Spleen (tissue), 11 donors: ENCODE measurements around the gene XPO6. TPM values are rescaled to one million over a fixed set of nuclear protein-coding genes. Genes with fewer than 3 reads are reported as not detected.

Source experiments
- DNase-seq: peaks from one replicate; pipeline ENCODE4 v3.0.0-alpha.2; 2020
- H3K27ac ChIP-seq, 8 donors: fragments of 200-600 bp; sonication (generic) in 7 of 8; 1 replicate in 4 of 8; 2 replicates in 4 of 8; pipeline versions ENCODE4 v1.5.0 to v1.8.0; 2016 to 2021; ENCODE audit warnings: inconsistent platforms in 4 of 8, mild to moderate bottlenecking in 4 of 8, moderate library complexity in 1 of 8
- H3K27me3 ChIP-seq, 7 donors: fragments of 200-600 bp; sonication (generic) in 6 of 7; replicated peaks in 1 of 7; 1 replicate in 4 of 7; 2 replicates in 3 of 7; pipeline versions ENCODE4 v1.5.0 to v1.8.0; 2016 to 2021; ENCODE audit warnings: inconsistent platforms in 3 of 7, mild to moderate bottlenecking in 1 of 7
- H3K36me3 ChIP-seq, 6 donors: fragments of 200-600 bp; sonication (generic) in 5 of 6; 1 replicate in 4 of 6; 2 replicates in 2 of 6; pipeline versions ENCODE4 v1.5.0 to v1.8.0; 2016 to 2021; ENCODE audit warnings: inconsistent platforms in 2 of 6
- H3K4me1 ChIP-seq, 6 donors: fragments of 200-600 bp; sonication (generic) in 5 of 6; 1 replicate in 3 of 6; 2 replicates in 3 of 6; pipeline versions ENCODE4 v1.5.0 to v1.8.0; 2016 to 2021; ENCODE audit warnings: inconsistent platforms in 3 of 6
- H3K4me3 ChIP-seq, 8 donors: fragments of 200-600 bp; sonication (generic) in 7 of 8; 1 replicate in 4 of 8; 2 replicates in 4 of 8; pipeline versions ENCODE4 v1.5.0 to v1.8.0; 2016 to 2021; ENCODE audit warnings: inconsistent platforms in 4 of 8, mild to moderate bottlenecking in 4 of 8, moderate library complexity in 2 of 8
- H3K9me3 ChIP-seq, 8 donors: fragments of 200-600 bp; sonication (generic) in 7 of 8; 1 replicate in 4 of 8; 2 replicates in 4 of 8; pipeline versions ENCODE4 v1.5.0 to v1.8.0; 2016 to 2021; ENCODE audit warnings: inconsistent platforms in 4 of 8
- POLR2A ChIP-seq, 3 donors: fragments of 450-650 bp; IDR thresholded peaks; one replicate each; pipeline ENCODE4 v1.5.1; 2017; ENCODE audit warnings: antibody characterized with exemption in 3 of 3, mild to moderate bottlenecking in 1 of 3
- POLR2AphosphoS5 ChIP-seq, 3 donors: sonication (generic); formaldehyde crosslinking; IDR thresholded peaks; one replicate each; pipeline ENCODE4 v1.5.1; 2017; ENCODE audit warnings: antibody characterized with exemption in 3 of 3
- WGBS, 5 donors: extraction: QIAGEN DNeasy Blood & Tissue Kit in 3 of 5; methylation state at CpG; one replicate each; pipeline versions ENCODE4 v1.1.5 to v1.1.7; 2013 to 2018; 5-methylcytosine and 5-hydroxymethylcytosine counted together
- intact Hi-C: fragments of 100-400 bp; cut with DNase I; formaldehyde crosslinking; loops from one replicate; pipeline ENCODE4 v1.15.0; 2023; ENCODE audit warnings: low total_unique reads
- polyA plus RNA-seq, 3 donors: library from polyadenylated mRNA; stranded (reverse); fragments of 200-250 nt; gene quantifications; one replicate each; pipeline ENCODE4 v1.2.1, GENCODE V29; 2013
- total RNA-seq, 7 donors: library from RNA; depleted of rRNA in 3 of 7; stranded (reverse); fragments of >200 nt in 3 of 7; fragmentation: NEBNext Ultra II Directional in 4 of 7; extraction: Animal tissue kit (Norgen Biotek cat#: 25700) in 4 of 7; gene quantifications; one replicate each; pipeline versions ENCODE4 v1.1.0 to v1.2.1, GENCODE V29; 2016 to 2021
- TF ChIP-seq, protein P1 (sequence below), 11 experiments: fragments of 200-600 bp in 7 of 11; fragments of 450-650 bp in 4 of 11; sonication (generic) in 4 of 11; IDR thresholded peaks in 8 of 11; conservative IDR thresholded peaks in 3 of 11; 1 replicate in 7 of 11; 2 replicates in 4 of 11; pipeline versions ENCODE4 v1.4.0 to v1.8.0; 2016 to 2021; ENCODE audit warnings: antibody characterized with exemption in 11 of 11, inconsistent platforms in 4 of 11, mild to moderate bottlenecking in 1 of 11
- donor health status: healthy with polysubstance abuse.
- donor health status: DM: no; HTN: no; CAD: no; lungs with moderate emphysema.
- donor health status: DM: no; HTN: no; CAD: no.
- donor health status: Bipolar disorder and iron deficiency.
- donor health status: healthy.
- donor health status: DM: no; HTN: no; CAD: no.
- donor health status: DM: yes; HTN: yes; CAD: no.

Gene XPO6
- total and polyA plus RNA-seq, 10 donors = 96.9 to 517 (median 302) TPM

DNA sequence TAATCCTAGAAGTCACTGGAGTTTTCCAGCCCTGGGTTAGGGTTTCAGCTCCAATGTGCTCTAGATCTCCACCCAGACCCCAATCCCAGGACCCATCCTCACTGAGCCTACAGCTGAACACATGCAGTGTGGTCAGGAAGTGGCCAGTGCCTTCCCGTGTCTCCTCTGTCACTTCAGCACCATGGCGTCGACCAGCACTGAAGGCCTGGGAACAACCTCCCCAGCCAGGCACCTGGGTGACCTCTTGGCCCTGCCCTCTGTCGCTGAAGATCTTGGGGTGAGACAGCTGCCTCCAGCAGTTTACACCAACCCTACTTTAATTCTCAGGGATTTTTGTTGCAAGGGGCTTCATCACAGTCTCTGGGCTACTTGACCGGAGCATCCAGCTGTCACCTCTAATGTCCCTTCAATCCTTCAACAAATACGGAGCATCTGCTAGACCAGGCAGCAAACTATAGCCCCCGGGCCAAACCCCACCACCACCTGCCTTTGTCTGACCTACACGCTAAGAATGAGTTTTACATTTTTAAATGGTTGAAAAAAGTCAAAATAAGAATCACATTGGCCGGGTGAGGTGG, 130.3 kb downstream of the XPO6 start:
- no peak overlapping the region for H3K4me3 ChIP-seq
- no peaks in the 10 kb centered on the region for H3K9me3 ChIP-seq
- H3K27me3 ChIP-seq = no peaks in the 10 kb centered on the region
- H3K4me1 ChIP-seq = no peaks in the 10 kb centered on the region
- 74 to 80% (median 77%) methylated on average over 9 of the region's 9 CpGs for WGBS, 5 donors
- intact Hi-C loops = no loop called here
- TF ChIP-seq POLR2A (IDR thresholded peaks at IDR 0.05) = no peak
- TF ChIP-seq POLR2AphosphoS5 (IDR thresholded peaks at IDR 0.05) = no peak
- TF ChIP-seq, protein P1, sequence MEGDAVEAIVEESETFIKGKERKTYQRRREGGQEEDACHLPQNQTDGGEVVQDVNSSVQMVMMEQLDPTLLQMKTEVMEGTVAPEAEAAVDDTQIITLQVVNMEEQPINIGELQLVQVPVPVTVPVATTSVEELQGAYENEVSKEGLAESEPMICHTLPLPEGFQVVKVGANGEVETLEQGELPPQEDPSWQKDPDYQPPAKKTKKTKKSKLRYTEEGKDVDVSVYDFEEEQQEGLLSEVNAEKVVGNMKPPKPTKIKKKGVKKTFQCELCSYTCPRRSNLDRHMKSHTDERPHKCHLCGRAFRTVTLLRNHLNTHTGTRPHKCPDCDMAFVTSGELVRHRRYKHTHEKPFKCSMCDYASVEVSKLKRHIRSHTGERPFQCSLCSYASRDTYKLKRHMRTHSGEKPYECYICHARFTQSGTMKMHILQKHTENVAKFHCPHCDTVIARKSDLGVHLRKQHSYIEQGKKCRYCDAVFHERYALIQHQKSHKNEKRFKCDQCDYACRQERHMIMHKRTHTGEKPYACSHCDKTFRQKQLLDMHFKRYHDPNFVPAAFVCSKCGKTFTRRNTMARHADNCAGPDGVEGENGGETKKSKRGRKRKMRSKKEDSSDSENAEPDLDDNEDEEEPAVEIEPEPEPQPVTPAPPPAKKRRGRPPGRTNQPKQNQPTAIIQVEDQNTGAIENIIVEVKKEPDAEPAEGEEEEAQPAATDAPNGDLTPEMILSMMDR (IDR thresholded peaks at IDR 0.05 in 8 of 11, conservative IDR thresholded peaks at IDR 0.05 in 3 of 11) = no peak
- DNase-seq = no peak
- no peak overlapping the region for H3K27ac ChIP-seq
- H3K36me3 ChIP-seq = no peaks in the 10 kb centered on the region

DNA sequence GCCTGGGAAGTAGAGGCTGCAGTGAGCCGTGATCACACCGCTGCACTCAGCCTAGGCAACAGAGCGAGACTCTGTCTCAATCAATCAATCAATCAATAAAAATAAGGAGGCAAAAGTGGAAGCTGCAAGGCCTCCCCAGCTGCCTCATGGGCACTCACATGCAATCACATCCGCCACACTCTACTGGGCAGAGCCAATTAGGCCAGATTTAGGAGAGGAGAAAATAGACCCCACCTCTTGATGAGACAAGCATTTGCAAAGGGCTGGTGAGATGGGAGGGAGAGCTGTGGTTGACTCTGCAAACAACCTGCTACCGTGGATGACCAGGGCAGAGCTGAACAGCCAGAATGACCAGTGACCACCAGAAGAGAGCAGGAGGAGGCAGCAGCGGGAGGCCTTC, 133.5 kb downstream of the XPO6 start:
- peaks cover 0 to 6% (median 0%) of the 10 kb centered on the region in 7 donors for H3K27me3 ChIP-seq
- intact Hi-C loops = no loop called here
- no peaks in the 10 kb centered on the region for H3K9me3 ChIP-seq
- H3K4me3 ChIP-seq = no peak overlapping the region
- TF ChIP-seq POLR2AphosphoS5 (IDR thresholded peaks at IDR 0.05) = no peak
- TF ChIP-seq, protein P1 (IDR thresholded peaks at IDR 0.05 in 8 of 11, conservative IDR thresholded peaks at IDR 0.05 in 3 of 11) = no peak
- no peak for TF ChIP-seq POLR2A (IDR thresholded peaks at IDR 0.05)
- H3K36me3 ChIP-seq = no peaks in the 10 kb centered on the region
- no peaks in the 10 kb centered on the region for H3K4me1 ChIP-seq
- no peak for DNase-seq
- no peak overlapping the region for H3K27ac ChIP-seq
- 84 to 92% (median 91%) methylated on average over 6 of the region's 6 CpGs for WGBS, 5 donors

DNA sequence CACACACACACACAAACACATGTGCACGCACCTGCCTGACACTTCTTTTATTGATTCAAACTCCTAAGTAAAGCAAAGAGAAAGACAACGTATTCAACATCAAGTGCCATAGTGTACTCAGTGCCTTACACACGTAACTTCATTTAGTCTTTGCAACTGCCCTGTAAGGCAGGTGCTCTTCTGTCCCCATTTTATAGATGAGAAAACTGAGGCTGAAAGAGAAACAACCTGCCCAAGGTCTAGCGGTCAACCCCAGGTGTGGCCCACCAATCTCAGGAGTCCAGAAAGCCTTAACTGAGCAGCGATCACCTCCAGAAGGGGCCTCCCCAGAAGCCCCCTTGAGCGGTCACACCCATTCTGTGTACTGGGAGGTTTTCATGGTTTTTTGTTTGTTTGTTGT, 137.9 kb downstream of the XPO6 start:
- 86 to 94% (median 92%) methylated on average over 6 of the region's 6 CpGs for WGBS, 5 donors
- intact Hi-C loops = no loop called here
- H3K4me1 ChIP-seq = no peaks in the 10 kb centered on the region

DNA sequence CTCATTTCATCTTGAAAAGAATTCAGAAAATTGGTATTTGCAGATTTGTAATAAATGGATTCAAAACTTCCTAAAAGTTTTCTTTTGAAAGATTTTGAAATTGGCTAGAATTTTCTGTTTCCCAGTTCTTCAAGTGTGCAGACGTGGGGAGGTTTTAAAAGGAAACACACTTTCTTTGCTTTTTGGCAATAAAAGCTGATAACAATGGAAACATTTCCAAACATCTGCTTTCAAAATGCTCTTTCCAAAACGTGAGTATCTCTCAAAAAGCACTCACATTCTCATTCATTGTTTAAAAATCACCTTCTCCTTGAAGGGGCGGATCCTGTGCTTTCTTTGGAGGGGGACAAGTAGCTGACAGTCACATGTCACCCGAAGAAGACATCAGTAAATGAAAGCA, 139.7 kb downstream of the XPO6 start:
- TF ChIP-seq POLR2AphosphoS5 (IDR thresholded peaks at IDR 0.05) (no peak), POLR2A (IDR thresholded peaks at IDR 0.05) (no peak)
- TF ChIP-seq, protein P1 (IDR thresholded peaks at IDR 0.05 in 8 of 11, conservative IDR thresholded peaks at IDR 0.05 in 3 of 11) = no peak
- no peak overlapping the region for H3K4me3 ChIP-seq
- peaks cover 0 to 14% (median 0%) of the 10 kb centered on the region in 7 donors for H3K27me3 ChIP-seq
- no peaks in the 10 kb centered on the region for H3K9me3 ChIP-seq
- no peaks in the 10 kb centered on the region for H3K36me3 ChIP-seq
- intact Hi-C loops = no loop called here
- no peaks in the 10 kb centered on the region for H3K4me1 ChIP-seq
- DNase-seq = no peak
- H3K27ac ChIP-seq = no peak overlapping the region
- 50 to 60% (median 56%) methylated on average over 4 of the region's 4 CpGs for WGBS, 5 donors

More for the DNA sequence above, 137.9 kb downstream of the XPO6 start:
- H3K27me3 ChIP-seq = peaks cover 0 to 14% (median 0%) of the 10 kb centered on the region in 7 donors
- TF ChIP-seq POLR2AphosphoS5 (IDR thresholded peaks at IDR 0.05) (no peak), POLR2A (IDR thresholded peaks at IDR 0.05) (no peak)
- TF ChIP-seq, protein P1 (IDR thresholded peaks at IDR 0.05 in 8 of 11, conservative IDR thresholded peaks at IDR 0.05 in 3 of 11) = no peak
- H3K4me3 ChIP-seq = no peak overlapping the region
- no peak for DNase-seq
- no peaks in the 10 kb centered on the region for H3K36me3 ChIP-seq
- H3K9me3 ChIP-seq = no peaks in the 10 kb centered on the region
- H3K27ac ChIP-seq = no peak overlapping the region
